K562 (cell line): Measurements from ENCODE around the gene TBXAS1. TPM values are rescaled to one million over a fixed set of nuclear protein-coding genes. Genes with fewer than 3 reads are reported as not detected.

ENCODE experiments used
- C11orf30 ChIP-seq: fragments of 450-650 bp; IDR thresholded peaks from 2 replicates; pipeline ENCODE4 v1.6.1; 2016; ENCODE audit warnings: low read depth, mild to moderate bottlenecking
- CCAR2 ChIP-seq: fragments of 200-400 bp; formaldehyde crosslinking; IDR thresholded peaks from 2 replicates; pipeline ENCODE4 v1.6.1; 2017; ENCODE audit warnings: mild to moderate bottlenecking, low read depth, low read length
- DDX20 ChIP-seq: fragments of 450-650 bp; IDR thresholded peaks from 2 replicates; pipeline ENCODE4 v1.6.1; 2016; ENCODE audit warnings: missing genetic modification characterization, low read depth, mild to moderate bottlenecking, missing compliant biosample characterization, moderate library complexity
- NCOR1 ChIP-seq: fragments of 450-650 bp; IDR thresholded peaks from 2 replicates; pipeline ENCODE4 v1.6.1; 2016; ENCODE audit warnings: mild to moderate bottlenecking, moderate library complexity
- NFE2 ChIP-seq: IDR thresholded peaks from 2 replicates; pipeline ENCODE4 v1.6.1; 2014; ENCODE audit warnings: antibody characterized with exemption, low read depth
- RAD21 ChIP-seq, 2 experiments: fragments of 250-450 bp in 1 of 2; fragments of 450-650 bp in 1 of 2; sonication (Bioruptor Pico) in 1 of 2; formaldehyde crosslinking in 1 of 2; IDR thresholded peaks in 1 of 2; conservative IDR thresholded peaks in 1 of 2; 2 replicates each; pipeline versions ENCODE4 v1.4.0 to v1.8.0; 2020 to 2022; ENCODE audit warnings: mild to moderate bottlenecking in 2 of 2, moderate library complexity in 1 of 2
- UBTF ChIP-seq, 2 experiments: IDR thresholded peaks; 2 replicates each; pipeline ENCODE4 v1.6.1; 2012; ENCODE audit warnings: improper control_type of control experiment in 2 of 2, low read depth in 2 of 2, low read length in 2 of 2, borderline replicate concordance in 1 of 2
- ZBTB49 ChIP-seq: sonication (generic); formaldehyde crosslinking; IDR thresholded peaks from 2 replicates; pipeline ENCODE4 v1.8.0; 2022; ENCODE audit warnings: missing genetic modification reagents, mild to moderate bottlenecking, borderline replicate concordance
- polyA plus RNA-seq, 8 experiments: library from polyadenylated mRNA; depleted of rRNA in 4 of 8; stranded (reverse) in 5 of 8; unstranded in 3 of 8; fragments of >200 nt; fragmentation: Nextera tagmentation in 2 of 8; fragmentation: Illumina TruSeq in 1 of 8; extraction: Ambion mirVana in 2 of 8; extraction: Trizol in 1 of 8; gene quantifications; 2 replicates each; pipeline versions ENCODE4 v1.2.1 to v1.2.3, GENCODE V29; 2011 to 2014; ENCODE audit warnings: inconsistent platforms in 1 of 8, missing spikeins in 1 of 8
- total RNA-seq, 7 experiments: library from RNA; depleted of rRNA in 6 of 7; stranded (reverse); fragments of >200 nt in 6 of 7; fragmentation: Illumina TruSeq in 2 of 7; extraction: Trizol in 2 of 7; gene quantifications; 2 replicates each; pipeline versions ENCODE4 v1.2.1 to v1.2.3, GENCODE V29; 2011 to 2021; ENCODE audit warnings: low replicate concordance in 1 of 7

TBXAS1 gene
- total and polyA plus RNA-seq, 9 of the 15 experiments (the other 6 are each of a cell fraction or from before 2014, with no cell fraction given) = 1.1 to 8.3 (median 1.9) TPM

DNA sequence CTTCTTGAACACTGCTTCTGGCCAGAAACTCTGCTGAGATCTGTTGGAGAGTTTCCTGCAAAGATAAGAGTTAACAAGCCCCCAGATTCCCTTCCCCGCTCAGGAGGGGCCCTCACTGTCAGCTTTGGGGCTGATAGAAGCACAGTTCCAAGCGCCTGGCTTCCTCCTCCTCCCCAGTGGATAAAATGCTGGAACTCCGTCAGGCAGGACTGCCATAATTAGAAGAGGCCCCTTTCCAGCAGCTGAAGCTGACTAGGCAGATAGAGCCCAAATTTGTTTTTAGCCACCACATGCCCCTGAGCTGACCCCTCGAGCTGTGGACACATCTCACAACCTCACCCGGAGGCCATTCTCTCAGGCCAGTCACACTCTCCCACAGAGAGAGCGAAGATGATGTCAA is 89.4 kb downstream of the TBXAS1 start (continued):
- TF ChIP-seq NFE2 (peak; percentile 23; the same call in 1 of the 2 replicates), C11orf30 (peak; percentile 34; the same call in 1 of the 2 replicates), ZBTB49 (CRISPR knock-in tag) (no peak), UBTF (IDR thresholded peaks at IDR 0.05; ENCODE audit: borderline replicate concordance in 1 of 2, low read depth in 2 of 2, low read length in 2 of 2) (0 out of 4 replicates have a peak, but pooled peaks of 1 of the 2 experiments have one; percentile 18), DDX20 (no peak), NCOR1 (peak; percentile 52; the same call in 1 of the 2 replicates), RAD21 (CRISPR knock-in tag; conservative IDR thresholded peaks at IDR 0.05 in 1 of 2, IDR thresholded peaks at IDR 0.05 in 1 of 2) (0 out of 4 replicates have a peak, but pooled peaks of 1 of the 2 experiments have one; percentile 16), CCAR2 (no peak)
- TF ChIP-seq, all 486 proteins: peak for 60
